Stimulated activated CD8-positive, alpha-beta memory T cell treated with anti-CD3 and anti-CD28 coated beads, Interleukin-12 subunit alpha, Interleukin-12 subunit beta, amount 100 ng/mL, for 1 hour (primary cell): ENCODE measurements around the gene POLA1.

Experiments
- DNase-seq: peaks from one replicate; pipeline ENCODE4 v3.0.0-alpha.2; 2020; ENCODE audit warnings: low read depth

POLA1 gene

DNA sequence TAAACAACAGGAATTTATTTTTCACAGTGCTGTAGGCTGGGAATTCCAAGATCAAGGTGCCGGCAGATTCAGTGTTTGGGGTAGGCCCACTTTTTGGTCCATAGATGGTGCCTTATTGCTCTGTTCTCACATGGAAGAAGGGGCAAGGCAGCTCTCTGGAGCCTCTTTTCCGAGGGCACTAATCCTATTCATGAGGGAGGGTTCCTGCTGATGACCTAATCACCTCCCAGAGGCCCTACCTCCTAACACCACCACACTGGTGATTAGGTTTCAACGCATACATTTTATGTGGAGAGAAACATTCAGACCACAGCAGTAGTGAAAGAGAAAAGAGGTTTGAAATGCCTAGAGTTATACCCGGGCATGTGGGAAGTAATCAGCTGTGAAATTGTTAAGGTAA lies 1.4 kb upstream of the POLA1 start:
- no peak for DNase-seq

DNA sequence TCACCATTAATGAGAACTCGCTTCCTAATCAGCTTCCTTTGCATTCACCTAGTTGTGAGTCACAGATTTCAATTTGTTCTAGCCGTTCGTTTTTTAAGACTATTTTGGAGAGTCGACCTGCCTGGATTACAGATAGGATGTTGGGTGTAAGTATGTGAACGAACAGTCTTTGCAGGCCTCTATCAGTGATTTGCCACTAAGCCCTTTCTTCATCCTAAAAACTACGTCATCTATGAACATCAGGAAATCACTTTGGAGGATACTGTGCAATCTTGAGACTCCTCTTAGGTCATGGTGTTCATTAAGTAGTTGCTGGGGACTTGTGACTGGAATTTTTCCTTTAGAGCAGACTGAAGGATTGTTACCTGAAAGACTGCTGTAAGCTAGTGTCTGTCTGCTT lies 1.1 kb downstream of the POLA1 start:
- no peak for DNase-seq

DNA sequence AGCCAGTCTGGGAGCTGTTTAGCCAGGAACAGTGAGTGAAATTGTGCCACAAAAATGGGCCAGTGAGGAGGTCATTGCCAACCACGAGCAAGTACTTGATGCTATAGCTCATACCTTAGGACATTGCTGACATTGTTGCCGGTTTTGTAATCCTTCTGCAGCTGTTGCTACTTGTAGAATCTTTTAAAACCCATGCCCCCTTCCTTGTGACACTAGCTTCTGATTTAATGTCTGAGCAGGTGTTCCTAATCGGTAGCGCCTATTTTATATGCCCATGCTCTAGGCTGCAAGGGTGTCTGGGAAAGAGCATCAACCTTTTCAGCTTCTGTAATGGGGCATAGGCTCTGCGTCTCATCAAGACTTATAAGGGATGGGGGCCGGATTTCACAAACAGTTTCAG lies 2.6 kb downstream of the POLA1 start:
- no peak for DNase-seq

GRCh38 chrX:24702362-24703184 lies 8.9 kb downstream of the POLA1 start:
- DNase-seq, result no peak

- no peak for DNase-seq
Observed at GRCh38 chrX:24703185-24703494, 9.4 kb downstream of the POLA1 start.

- DNase-seq, result no peak
Observed at GRCh38 chrX:24718771-24719170, 25.1 kb downstream of the POLA1 start.

GRCh38 chrX:24720036-24720435 lies 26.3 kb downstream of the POLA1 start:
- no peak for DNase-seq

GRCh38 chrX:24728530-24728929 lies 34.8 kb downstream of the POLA1 start:
- no peak for DNase-seq

- no peak for DNase-seq
Observed at GRCh38 chrX:24732766-24733500, 39.2 kb downstream of the POLA1 start.

- DNase-seq, result no peak
Observed at GRCh38 chrX:24741330-24741729, 47.6 kb downstream of the POLA1 start.

- DNase-seq, result no peak
Observed at GRCh38 chrX:24748196-24748595, 54.5 kb downstream of the POLA1 start.

DNA sequence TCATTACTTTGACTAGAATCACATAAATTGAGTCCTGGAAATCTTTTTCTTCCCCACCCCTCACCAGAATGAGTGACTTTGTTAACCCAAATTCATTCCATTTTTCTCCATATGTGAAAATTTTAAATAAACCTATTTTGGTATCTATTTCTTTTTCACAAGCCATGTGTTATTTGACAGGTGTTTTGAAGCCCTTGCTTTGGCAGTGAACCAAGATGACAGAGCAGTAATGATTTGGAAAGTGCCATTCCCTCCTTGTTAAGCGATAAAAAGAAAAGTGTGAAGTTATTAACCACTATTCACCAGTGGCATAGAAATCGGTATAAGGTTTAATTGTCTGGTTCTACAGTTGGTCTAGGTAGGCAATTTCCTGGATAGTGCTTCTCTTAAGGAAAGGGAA lies 66.1 kb downstream of the POLA1 start:
- no peak for DNase-seq

DNA sequence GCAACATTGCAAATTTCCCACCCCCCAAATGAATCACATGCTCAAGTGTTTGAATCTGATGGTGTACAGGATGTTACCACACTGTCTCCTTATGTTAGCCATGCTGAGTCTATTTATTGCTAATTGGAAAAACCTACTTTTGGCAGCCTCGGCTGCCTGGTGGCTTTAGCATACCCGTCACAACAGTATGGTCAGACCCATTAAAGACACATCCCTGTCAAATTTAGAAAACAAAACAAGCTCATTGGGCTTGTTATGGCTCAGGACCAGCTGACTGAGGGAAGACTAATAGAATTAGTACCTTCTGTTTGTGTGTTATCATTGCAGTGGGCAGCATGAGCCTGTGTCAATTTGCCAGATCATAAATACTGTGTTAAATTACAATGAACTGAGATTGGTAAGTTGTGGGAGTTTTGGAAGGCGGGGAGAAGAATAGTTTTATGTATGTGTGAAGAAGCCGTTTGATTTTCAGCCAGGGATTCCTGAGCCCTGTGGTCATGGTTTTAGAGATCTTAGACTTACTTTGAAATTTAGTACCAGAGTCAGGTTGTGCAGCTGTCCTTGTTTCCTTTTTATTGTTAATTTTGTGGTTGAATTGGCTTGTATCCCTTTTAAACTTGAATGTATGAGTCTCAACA lies 66.8 kb downstream of the POLA1 start:
- DNase-seq, result no peak

DNA sequence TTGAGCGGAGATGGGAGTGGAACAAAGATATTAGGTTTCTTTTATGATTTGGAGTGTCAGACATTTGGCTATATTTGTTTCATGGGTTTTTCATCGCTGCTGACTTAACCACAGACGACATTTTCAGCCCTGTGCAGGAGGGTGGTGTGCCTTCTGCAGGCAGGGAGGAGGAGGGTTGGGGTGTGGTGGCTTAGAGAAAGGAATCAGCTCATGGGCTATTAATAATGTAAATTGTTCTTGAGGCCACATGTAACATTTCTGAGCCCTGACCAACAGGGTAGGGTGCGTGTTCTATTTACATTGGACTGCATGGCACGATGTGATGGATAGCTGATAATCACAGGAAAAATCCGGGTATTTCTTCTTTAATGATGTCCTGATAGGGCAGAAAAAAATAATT lies 67.6 kb downstream of the POLA1 start:
- no peak for DNase-seq

GRCh38 chrX:24763989-24764388 lies 70.3 kb downstream of the POLA1 start:
- DNase-seq, result no peak

DNA sequence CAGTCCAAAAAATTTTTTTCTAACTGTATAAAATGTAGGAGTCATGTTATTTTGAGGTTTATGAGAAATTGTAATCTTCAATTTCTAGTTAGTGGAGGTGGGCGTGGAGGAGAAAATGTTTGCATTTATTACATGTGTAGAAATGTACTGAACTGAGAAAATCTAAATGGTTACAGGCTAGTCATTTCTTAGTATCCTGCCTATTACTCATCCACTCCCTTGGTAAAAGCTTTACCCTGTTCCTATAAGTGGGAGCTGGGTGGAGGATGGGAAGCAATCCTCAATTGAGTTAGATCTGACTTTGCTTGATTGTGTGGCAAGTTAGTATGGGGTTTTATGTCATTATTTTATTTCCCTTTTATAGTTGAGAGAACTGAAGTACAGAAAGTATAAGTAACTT lies 73.8 kb downstream of the POLA1 start:
- DNase-seq, result no peak

- no peak for DNase-seq
Observed at GRCh38 chrX:24768556-24768955, 74.8 kb downstream of the POLA1 start.

GRCh38 chrX:24774650-24775049 lies 80.9 kb downstream of the POLA1 start:
- DNase-seq, result no peak

- no peak for DNase-seq
Observed at GRCh38 chrX:24775891-24776290, 82.2 kb downstream of the POLA1 start.

DNA sequence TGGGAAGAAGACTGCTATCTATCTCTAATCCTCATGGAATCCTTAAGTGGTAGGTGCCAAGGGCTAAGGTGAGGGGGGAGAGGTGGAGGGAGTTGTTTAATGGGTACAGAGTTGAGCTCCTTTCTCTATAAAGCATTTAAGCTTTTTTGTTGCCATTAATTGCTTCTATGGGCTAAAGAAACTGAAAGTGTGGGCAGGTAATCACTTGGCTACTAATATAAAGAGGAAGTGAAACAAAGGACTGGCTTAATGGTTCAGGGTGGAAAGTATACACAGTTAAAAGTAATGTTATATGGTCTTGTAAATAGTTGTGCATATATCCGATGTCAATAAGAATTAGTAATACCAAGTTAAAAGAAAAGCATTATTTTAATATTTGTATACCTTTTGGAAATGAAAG lies 83.9 kb downstream of the POLA1 start:
- no peak for DNase-seq

DNA sequence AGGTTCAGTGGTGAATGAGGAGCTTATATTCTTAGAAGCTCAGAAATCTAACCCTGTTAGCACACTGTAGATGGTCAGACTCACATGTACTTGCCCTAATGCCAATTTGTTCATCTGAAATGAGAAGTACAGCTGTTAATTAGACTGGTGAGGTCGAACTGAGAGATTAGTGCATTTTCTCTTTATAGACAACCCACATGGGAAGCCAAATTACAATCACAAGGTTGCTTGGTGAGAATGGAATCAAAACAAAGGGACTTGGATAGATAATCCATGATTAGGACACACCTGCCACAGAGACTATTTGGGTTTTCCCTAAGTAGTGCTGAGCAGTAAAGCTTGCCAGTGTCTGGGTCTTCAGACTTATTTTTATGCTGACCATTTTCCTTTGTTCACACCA lies 88.3 kb downstream of the POLA1 start:
- DNase-seq, result no peak

- no peak for DNase-seq
Observed at GRCh38 chrX:24789047-24789446, 95.3 kb downstream of the POLA1 start.

GRCh38 chrX:24790166-24790565 lies 96.4 kb downstream of the POLA1 start:
- no peak for DNase-seq
